Neural progenitor cell (in vitro differentiated cells): ENCODE results near the gene CDH13. TPM values are rescaled to one million over a fixed set of nuclear protein-coding genes. Genes with fewer than 3 reads are reported as not detected.

ENCODE experiments used
- DNase-seq: peaks from one replicate; pipeline ENCODE4 v3.0.0-alpha.2; 2016; ENCODE audit warnings: low spot score
- H2AFZ ChIP-seq: fragments of 200-600 bp; sonication (generic); replicated peaks from 2 replicates; pipeline ENCODE4 v1.6.1; 2016; ENCODE audit warnings: antibody characterized with exemption
- H3F3A ChIP-seq: fragments of 200-600 bp; sonication (generic); 2 replicates; pipeline ENCODE4 v1.6.1; 2016; ENCODE audit warnings: antibody characterized with exemption, low read depth
- H3K27ac ChIP-seq: fragments of 200-600 bp; sonication (generic); 2 replicates; pipeline ENCODE4 v1.5.1; 2016; ENCODE audit warnings: mild to moderate bottlenecking
- H3K27me3 ChIP-seq: fragments of 200-600 bp; sonication (generic); 2 replicates; pipeline ENCODE4 v1.6.1; 2016; ENCODE audit warnings: mild to moderate bottlenecking, moderate library complexity
- H3K36me3 ChIP-seq: fragments of 200-600 bp; sonication (generic); 2 replicates; pipeline ENCODE4 v1.5.1; 2016
- H3K4me1 ChIP-seq: fragments of 200-600 bp; sonication (generic); 2 replicates; pipeline ENCODE4 v1.6.1; 2016; ENCODE audit warnings: mixed run types
- H3K4me2 ChIP-seq: fragments of 200-600 bp; sonication (generic); 2 replicates; pipeline ENCODE4 v1.6.1; 2016
- H3K4me3 ChIP-seq: fragments of 200-600 bp; sonication (generic); 2 replicates; pipeline ENCODE4 v1.5.1; 2016
- H3K79me2 ChIP-seq: fragments of 200-600 bp; sonication (generic); 2 replicates; pipeline ENCODE4 v1.6.1; 2016; ENCODE audit warnings: low read depth
- H3K9ac ChIP-seq: fragments of 200-600 bp; sonication (generic); 2 replicates; pipeline ENCODE4 v1.6.1; 2016
- H3K9me3 ChIP-seq: fragments of 200-600 bp; sonication (generic); 2 replicates; pipeline ENCODE4 v1.5.1; 2016; ENCODE audit warnings: low read depth
- H4K20me1 ChIP-seq: fragments of 200-600 bp; sonication (generic); 2 replicates; pipeline ENCODE4 v1.6.1; 2016; ENCODE audit warnings: low read depth
- H3K27ac Mint-ChIP-seq: 3 replicates; pipeline ENCODE4 v1.8.0; 2021; ENCODE audit warnings: mixed read lengths
- H3K27me3 Mint-ChIP-seq: 2 replicates; pipeline ENCODE4 v1.8.0; 2022; ENCODE audit warnings: low read depth, mild to moderate bottlenecking, inconsistent platforms, moderate library complexity, mixed read lengths; ENCODE audit not compliant: insufficient read depth
- H3K36me3 Mint-ChIP-seq: 3 replicates; pipeline ENCODE4 v1.8.0; 2021; ENCODE audit warnings: mixed read lengths
- H3K4me1 Mint-ChIP-seq: 3 replicates; pipeline ENCODE4 v1.8.0; 2021; ENCODE audit warnings: mixed read lengths
- H3K4me3 Mint-ChIP-seq: 3 replicates; pipeline ENCODE4 v1.8.0; 2021; ENCODE audit warnings: mild to moderate bottlenecking, moderate library complexity, mixed read lengths
- H3K9me3 Mint-ChIP-seq: 3 replicates; pipeline ENCODE4 v1.8.0; 2020; ENCODE audit warnings: mixed read lengths
- CTCF ChIP-seq: fragments of 200-600 bp; sonication (generic); IDR thresholded peaks from 2 replicates; pipeline ENCODE4 v1.5.1; 2017; ENCODE audit warnings: antibody characterized with exemption, mild to moderate bottlenecking
- EZH2 ChIP-seq: fragments of 200-600 bp; sonication (generic); IDR thresholded peaks from 2 replicates; pipeline ENCODE4 v1.6.1; 2017; ENCODE audit warnings: antibody characterized with exemption, mild to moderate bottlenecking, moderate library complexity
- EZH2phosphoT487 ChIP-seq: fragments of 200-600 bp; sonication (generic); IDR thresholded peaks from 2 replicates; pipeline ENCODE4 v1.6.1; 2017; ENCODE audit warnings: antibody characterized with exemption
- total RNA-seq: library from RNA; depleted of rRNA; stranded (reverse); fragments of >200 nt; gene quantifications from 2 replicates; pipeline ENCODE4 v1.2.3, GENCODE V29; 2015; ENCODE audit warnings: low replicate concordance

Gene CDH13
- total RNA-seq, 1 donor from 2014 or later, result 3.0 TPM

DNA sequence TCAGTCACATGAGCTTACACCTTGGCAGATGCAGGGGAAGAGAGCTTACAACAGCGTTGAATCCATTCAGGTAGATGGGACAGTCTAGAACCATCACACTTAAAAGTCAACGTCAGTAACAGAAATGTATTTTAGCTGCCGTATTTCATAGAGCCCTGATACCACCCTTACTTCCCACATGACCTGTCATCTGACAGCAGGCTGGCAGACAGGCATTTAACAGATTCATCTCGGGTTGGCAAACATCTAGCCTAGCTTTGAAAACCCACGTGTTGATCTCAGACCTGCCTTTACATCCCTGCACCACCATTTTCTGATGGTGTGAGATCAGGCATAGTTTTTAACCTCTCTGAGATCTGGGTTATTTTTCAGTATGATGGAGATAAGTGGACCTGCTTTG lies 1003.1 kb downstream of the CDH13 start:
- Mint-ChIP-seq H3K9me3 (no peaks in the 10 kb centered on the region), H3K36me3 (no peaks in the 10 kb centered on the region), H3K27ac (no peak overlapping the region), H3K4me1 (peaks cover 6% of the 10 kb centered on the region), H3K27me3 (peaks cover 2% of the 10 kb centered on the region), H3K4me3 (no peak overlapping the region)
- TF ChIP-seq EZH2 (no peak), EZH2phosphoT487 (no peak), CTCF (no peak)
- Histone ChIP-seq H3K79me2 (no peaks in the 10 kb centered on the region), H4K20me1 (no peaks in the 10 kb centered on the region), H3K4me1 (no peaks in the 10 kb centered on the region), H3K9ac (no peak overlapping the region), H3K27me3 (no peaks in the 10 kb centered on the region), H3K27ac (no peak overlapping the region), H2AFZ (no peak overlapping the region), H3F3A (no peaks in the 10 kb centered on the region), H3K4me3 (no peak overlapping the region), H3K4me2 (no peak overlapping the region), H3K36me3 (no peaks in the 10 kb centered on the region), H3K9me3 (no peaks in the 10 kb centered on the region)
- DNase-seq, result no peak

DNA sequence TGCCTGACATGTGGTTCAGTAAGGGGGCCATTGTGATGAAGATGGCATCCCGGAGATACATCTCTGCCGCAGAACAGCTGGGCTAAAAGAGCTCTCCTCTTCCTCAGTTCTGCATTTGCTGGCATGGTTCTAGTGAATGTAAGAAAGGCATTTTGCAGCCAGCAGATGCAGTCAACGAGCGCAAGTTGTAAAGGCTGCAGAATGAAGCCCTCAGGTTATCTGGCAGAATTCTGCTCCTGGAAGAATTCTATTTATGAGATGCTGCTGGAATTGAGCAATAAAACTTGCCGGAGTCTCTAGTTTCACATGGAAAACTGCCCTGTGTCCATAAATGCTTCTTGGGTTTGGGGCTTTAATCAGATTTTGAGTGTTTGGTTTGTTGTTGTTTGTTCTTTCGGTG lies 1004.2 kb downstream of the CDH13 start:
- no peak overlapping the region for H3K27ac ChIP-seq
- no peaks in the 10 kb centered on the region for H3K9me3 ChIP-seq
- DNase-seq, result no peak
- no peak overlapping the region for H3K4me3 ChIP-seq
- Mint-ChIP-seq H3K27me3 (peaks cover 2% of the 10 kb centered on the region), H3K4me3 (no peak overlapping the region), H3K36me3 (no peaks in the 10 kb centered on the region), H3K27ac (no peak overlapping the region), H3K4me1 (no peaks in the 10 kb centered on the region), H3K9me3 (no peaks in the 10 kb centered on the region)
- TF ChIP-seq CTCF (no peak), EZH2phosphoT487 (no peak), EZH2 (no peak)
- H3K36me3 ChIP-seq, result no peaks in the 10 kb centered on the region
- H3K9ac ChIP-seq, result no peak overlapping the region
- H2AFZ ChIP-seq, result no peak overlapping the region
- no peaks in the 10 kb centered on the region for H3K4me1 ChIP-seq
- H3K79me2 ChIP-seq, result no peaks in the 10 kb centered on the region
- H4K20me1 ChIP-seq, result no peaks in the 10 kb centered on the region
- H3F3A ChIP-seq, result no peaks in the 10 kb centered on the region
- no peaks in the 10 kb centered on the region for H3K27me3 ChIP-seq
- H3K4me2 ChIP-seq, result no peak overlapping the region

DNA sequence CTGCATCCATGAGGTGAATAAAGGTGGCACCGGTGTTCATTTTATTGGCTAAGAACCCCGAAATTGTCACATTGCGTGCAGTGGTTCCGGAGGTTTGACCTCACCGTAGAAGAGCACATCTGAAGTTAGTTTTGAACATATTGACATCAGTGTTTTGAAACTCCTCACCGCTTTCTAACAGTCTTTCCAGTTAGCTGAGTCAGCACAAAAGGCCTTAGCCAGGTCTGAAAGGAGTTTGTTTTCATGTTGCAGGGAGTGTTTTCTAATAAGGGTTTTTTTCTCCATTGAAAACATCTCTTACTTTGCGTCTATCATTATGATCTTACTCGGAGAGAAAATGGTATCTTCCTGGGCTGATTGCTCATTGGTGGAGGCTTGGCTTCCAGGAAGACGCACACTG lies 1006.5 kb downstream of the CDH13 start:
- H3K27ac ChIP-seq, result no peak overlapping the region
- TF ChIP-seq EZH2 (no peak), CTCF (no peak), EZH2phosphoT487 (no peak)
- H3K4me1 Mint-ChIP-seq, result no peaks in the 10 kb centered on the region
- H3K27ac Mint-ChIP-seq, result no peak overlapping the region
- no peak overlapping the region for H3K4me3 Mint-ChIP-seq
- no peak overlapping the region for H3K4me3 ChIP-seq
- H3F3A ChIP-seq, result no peaks in the 10 kb centered on the region
- H3K9me3 Mint-ChIP-seq, result peaks cover 4% of the 10 kb centered on the region
- no peak for DNase-seq
- H3K9ac ChIP-seq, result no peak overlapping the region
- H3K9me3 ChIP-seq, result no peaks in the 10 kb centered on the region
- no peaks in the 10 kb centered on the region for H4K20me1 ChIP-seq
- H3K27me3 ChIP-seq, result no peaks in the 10 kb centered on the region
- H3K36me3 ChIP-seq, result no peaks in the 10 kb centered on the region
- H3K36me3 Mint-ChIP-seq, result no peaks in the 10 kb centered on the region
- H2AFZ ChIP-seq, result peak overlapping the region; percentile 5
- H3K27me3 Mint-ChIP-seq, result peaks cover 5% of the 10 kb centered on the region
- no peaks in the 10 kb centered on the region for H3K4me1 ChIP-seq
- H3K4me2 ChIP-seq, result no peak overlapping the region
- H3K79me2 ChIP-seq, result no peaks in the 10 kb centered on the region

DNA sequence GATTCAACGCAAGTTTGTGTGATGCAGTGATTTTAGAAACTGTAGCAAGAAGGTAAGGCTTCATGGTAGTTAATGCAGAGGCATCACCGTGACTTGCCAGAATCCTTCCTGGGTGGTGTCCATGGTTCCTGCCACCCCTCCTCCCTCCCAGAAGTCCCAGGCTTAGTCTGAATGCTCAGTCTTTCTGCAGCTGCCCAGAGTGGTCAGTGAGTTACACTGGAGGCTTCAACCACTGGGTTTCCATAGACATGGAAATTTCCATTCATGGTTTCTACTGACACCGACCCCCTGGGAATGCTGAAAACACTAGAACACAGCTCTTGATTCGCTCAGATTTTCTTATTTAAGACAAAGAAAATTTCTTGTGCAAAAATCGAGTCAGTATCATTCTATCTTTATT lies 1021.6 kb downstream of the CDH13 start:
- Histone ChIP-seq H3K9ac (no peak overlapping the region), H3K4me3 (no peak overlapping the region), H2AFZ (peak overlapping the region; percentile 30), H4K20me1 (no peaks in the 10 kb centered on the region), H3K27ac (no peak overlapping the region), H3K4me1 (no peaks in the 10 kb centered on the region), H3K27me3 (no peaks in the 10 kb centered on the region), H3K4me2 (no peak overlapping the region), H3K79me2 (no peaks in the 10 kb centered on the region), H3K36me3 (no peaks in the 10 kb centered on the region), H3F3A (no peaks in the 10 kb centered on the region), H3K9me3 (no peaks in the 10 kb centered on the region)
- TF ChIP-seq CTCF, result no peak
- TF ChIP-seq EZH2phosphoT487, result no peak
- TF ChIP-seq EZH2, result no peak
- H3K4me1 Mint-ChIP-seq, result peaks cover 17% of the 10 kb centered on the region
- H3K27me3 Mint-ChIP-seq, result peaks cover 7% of the 10 kb centered on the region
- H3K27ac Mint-ChIP-seq, result no peak overlapping the region
- H3K4me3 Mint-ChIP-seq, result no peak overlapping the region
- no peaks in the 10 kb centered on the region for H3K36me3 Mint-ChIP-seq
- peaks cover 2% of the 10 kb centered on the region for H3K9me3 Mint-ChIP-seq
- no peak for DNase-seq
